ENCODE results near the gene RABL2B.
"Not testable (repeated sequence)": the region's sequence is repeated elsewhere in the genome, so short reads cannot be mapped to it uniquely, and the experiment has no call there.

DNA sequence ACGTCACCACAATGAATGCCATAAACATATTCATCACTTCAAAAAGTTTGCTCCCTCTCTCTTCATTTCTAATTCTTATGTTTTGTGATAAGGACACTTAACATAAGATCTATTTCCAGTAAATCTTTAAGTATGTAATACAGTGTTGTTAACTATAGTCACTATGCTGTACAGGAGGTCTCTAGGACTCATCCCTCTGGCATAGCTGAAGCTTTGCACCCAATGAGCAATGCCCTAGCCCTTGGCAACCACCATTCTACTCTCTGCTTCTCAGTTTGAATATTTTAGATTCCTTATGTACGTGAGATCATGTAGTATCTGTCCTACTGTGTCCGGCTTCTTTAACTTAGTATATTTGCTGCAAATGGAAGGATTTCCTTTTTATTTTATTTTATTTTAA, 19.1 kb downstream of the RABL2B start:
- TF ChIP-seq, protein P1, sequence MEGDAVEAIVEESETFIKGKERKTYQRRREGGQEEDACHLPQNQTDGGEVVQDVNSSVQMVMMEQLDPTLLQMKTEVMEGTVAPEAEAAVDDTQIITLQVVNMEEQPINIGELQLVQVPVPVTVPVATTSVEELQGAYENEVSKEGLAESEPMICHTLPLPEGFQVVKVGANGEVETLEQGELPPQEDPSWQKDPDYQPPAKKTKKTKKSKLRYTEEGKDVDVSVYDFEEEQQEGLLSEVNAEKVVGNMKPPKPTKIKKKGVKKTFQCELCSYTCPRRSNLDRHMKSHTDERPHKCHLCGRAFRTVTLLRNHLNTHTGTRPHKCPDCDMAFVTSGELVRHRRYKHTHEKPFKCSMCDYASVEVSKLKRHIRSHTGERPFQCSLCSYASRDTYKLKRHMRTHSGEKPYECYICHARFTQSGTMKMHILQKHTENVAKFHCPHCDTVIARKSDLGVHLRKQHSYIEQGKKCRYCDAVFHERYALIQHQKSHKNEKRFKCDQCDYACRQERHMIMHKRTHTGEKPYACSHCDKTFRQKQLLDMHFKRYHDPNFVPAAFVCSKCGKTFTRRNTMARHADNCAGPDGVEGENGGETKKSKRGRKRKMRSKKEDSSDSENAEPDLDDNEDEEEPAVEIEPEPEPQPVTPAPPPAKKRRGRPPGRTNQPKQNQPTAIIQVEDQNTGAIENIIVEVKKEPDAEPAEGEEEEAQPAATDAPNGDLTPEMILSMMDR (conservative IDR thresholded peaks at IDR 0.05; ENCODE audit: low read depth in 2 of 2) = not testable (repeated sequence)
- not testable (repeated sequence) for TF ChIP-seq STAT1 (IDR thresholded peaks at IDR 0.05; ENCODE audit: unreplicated experiment); EZH2 (IDR thresholded peaks at IDR 0.05; ENCODE audit: low read depth, unreplicated experiment); CREB1 (CRISPR knock-in tag; IDR thresholded peaks at IDR 0.05; ENCODE audit: low read depth); POLR2AphosphoS5 (IDR thresholded peaks at IDR 0.05; ENCODE audit: low read depth); EZH2phosphoT487 (IDR thresholded peaks at IDR 0.05; ENCODE audit: unreplicated experiment); ZNF114 (CRISPR knock-in tag; IDR thresholded peaks at IDR 0.05); JUNB (IDR thresholded peaks at IDR 0.05; ENCODE audit: unreplicated experiment)
- TF ChIP-seq, protein P2, sequence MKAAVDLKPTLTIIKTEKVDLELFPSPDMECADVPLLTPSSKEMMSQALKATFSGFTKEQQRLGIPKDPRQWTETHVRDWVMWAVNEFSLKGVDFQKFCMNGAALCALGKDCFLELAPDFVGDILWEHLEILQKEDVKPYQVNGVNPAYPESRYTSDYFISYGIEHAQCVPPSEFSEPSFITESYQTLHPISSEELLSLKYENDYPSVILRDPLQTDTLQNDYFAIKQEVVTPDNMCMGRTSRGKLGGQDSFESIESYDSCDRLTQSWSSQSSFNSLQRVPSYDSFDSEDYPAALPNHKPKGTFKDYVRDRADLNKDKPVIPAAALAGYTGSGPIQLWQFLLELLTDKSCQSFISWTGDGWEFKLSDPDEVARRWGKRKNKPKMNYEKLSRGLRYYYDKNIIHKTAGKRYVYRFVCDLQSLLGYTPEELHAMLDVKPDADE (IDR thresholded peaks at IDR 0.05) = not testable (repeated sequence)
- TF ChIP-seq, protein P3, sequence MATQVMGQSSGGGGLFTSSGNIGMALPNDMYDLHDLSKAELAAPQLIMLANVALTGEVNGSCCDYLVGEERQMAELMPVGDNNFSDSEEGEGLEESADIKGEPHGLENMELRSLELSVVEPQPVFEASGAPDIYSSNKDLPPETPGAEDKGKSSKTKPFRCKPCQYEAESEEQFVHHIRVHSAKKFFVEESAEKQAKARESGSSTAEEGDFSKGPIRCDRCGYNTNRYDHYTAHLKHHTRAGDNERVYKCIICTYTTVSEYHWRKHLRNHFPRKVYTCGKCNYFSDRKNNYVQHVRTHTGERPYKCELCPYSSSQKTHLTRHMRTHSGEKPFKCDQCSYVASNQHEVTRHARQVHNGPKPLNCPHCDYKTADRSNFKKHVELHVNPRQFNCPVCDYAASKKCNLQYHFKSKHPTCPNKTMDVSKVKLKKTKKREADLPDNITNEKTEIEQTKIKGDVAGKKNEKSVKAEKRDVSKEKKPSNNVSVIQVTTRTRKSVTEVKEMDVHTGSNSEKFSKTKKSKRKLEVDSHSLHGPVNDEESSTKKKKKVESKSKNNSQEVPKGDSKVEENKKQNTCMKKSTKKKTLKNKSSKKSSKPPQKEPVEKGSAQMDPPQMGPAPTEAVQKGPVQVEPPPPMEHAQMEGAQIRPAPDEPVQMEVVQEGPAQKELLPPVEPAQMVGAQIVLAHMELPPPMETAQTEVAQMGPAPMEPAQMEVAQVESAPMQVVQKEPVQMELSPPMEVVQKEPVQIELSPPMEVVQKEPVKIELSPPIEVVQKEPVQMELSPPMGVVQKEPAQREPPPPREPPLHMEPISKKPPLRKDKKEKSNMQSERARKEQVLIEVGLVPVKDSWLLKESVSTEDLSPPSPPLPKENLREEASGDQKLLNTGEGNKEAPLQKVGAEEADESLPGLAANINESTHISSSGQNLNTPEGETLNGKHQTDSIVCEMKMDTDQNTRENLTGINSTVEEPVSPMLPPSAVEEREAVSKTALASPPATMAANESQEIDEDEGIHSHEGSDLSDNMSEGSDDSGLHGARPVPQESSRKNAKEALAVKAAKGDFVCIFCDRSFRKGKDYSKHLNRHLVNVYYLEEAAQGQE (IDR thresholded peaks at IDR 0.05; ENCODE audit: unreplicated experiment) = not testable (repeated sequence)
- TF ChIP-seq, protein P4, sequence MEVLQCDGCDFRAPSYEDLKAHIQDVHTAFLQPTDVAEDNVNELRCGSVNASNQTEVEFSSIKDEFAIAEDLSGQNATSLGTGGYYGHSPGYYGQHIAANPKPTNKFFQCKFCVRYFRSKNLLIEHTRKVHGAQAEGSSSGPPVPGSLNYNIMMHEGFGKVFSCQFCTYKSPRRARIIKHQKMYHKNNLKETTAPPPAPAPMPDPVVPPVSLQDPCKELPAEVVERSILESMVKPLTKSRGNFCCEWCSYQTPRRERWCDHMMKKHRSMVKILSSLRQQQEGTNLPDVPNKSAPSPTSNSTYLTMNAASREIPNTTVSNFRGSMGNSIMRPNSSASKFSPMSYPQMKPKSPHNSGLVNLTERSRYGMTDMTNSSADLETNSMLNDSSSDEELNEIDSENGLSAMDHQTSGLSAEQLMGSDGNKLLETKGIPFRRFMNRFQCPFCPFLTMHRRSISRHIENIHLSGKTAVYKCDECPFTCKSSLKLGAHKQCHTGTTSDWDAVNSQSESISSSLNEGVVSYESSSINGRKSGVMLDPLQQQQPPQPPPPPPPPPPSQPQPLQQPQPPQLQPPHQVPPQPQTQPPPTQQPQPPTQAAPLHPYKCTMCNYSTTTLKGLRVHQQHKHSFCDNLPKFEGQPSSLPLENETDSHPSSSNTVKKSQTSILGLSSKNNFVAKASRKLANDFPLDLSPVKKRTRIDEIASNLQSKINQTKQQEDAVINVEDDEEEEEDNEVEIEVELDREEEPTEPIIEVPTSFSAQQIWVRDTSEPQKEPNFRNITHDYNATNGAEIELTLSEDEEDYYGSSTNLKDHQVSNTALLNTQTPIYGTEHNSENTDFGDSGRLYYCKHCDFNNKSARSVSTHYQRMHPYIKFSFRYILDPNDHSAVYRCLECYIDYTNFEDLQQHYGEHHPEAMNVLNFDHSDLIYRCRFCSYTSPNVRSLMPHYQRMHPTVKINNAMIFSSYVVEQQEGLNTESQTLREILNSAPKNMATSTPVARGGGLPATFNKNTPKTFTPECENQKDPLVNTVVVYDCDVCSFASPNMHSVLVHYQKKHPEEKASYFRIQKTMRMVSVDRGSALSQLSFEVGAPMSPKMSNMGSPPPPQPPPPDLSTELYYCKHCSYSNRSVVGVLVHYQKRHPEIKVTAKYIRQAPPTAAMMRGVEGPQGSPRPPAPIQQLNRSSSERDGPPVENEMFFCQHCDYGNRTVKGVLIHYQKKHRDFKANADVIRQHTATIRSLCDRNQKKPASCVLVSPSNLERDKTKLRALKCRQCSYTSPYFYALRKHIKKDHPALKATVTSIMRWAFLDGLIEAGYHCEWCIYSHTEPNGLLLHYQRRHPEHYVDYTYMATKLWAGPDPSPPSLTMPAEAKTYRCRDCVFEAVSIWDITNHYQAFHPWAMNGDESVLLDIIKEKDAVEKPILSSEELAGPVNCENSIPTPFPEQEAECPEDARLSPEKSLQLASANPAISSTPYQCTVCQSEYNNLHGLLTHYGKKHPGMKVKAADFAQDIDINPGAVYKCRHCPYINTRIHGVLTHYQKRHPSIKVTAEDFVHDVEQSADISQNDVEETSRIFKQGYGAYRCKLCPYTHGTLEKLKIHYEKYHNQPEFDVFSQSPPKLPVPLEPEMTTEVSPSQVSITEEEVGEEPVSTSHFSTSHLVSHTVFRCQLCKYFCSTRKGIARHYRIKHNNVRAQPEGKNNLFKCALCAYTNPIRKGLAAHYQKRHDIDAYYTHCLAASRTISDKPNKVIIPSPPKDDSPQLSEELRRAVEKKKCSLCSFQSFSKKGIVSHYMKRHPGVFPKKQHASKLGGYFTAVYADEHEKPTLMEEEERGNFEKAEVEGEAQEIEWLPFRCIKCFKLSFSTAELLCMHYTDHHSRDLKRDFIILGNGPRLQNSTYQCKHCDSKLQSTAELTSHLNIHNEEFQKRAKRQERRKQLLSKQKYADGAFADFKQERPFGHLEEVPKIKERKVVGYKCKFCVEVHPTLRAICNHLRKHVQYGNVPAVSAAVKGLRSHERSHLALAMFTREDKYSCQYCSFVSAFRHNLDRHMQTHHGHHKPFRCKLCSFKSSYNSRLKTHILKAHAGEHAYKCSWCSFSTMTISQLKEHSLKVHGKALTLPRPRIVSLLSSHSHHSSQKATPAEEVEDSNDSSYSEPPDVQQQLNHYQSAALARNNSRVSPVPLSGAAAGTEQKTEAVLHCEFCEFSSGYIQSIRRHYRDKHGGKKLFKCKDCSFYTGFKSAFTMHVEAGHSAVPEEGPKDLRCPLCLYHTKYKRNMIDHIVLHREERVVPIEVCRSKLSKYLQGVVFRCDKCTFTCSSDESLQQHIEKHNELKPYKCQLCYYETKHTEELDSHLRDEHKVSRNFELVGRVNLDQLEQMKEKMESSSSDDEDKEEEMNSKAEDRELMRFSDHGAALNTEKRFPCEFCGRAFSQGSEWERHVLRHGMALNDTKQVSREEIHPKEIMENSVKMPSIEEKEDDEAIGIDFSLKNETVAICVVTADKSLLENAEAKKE (CRISPR knock-in tag; IDR thresholded peaks at IDR 0.05) = not testable (repeated sequence)

Data from GM23338 (cell line).